ENCODE results near the gene FBXL13. TPM values are rescaled to one million over a fixed set of nuclear protein-coding genes. Genes with fewer than 3 reads are reported as not detected.
"Not testable (repeated sequence)": the region's sequence is repeated elsewhere in the genome, so short reads cannot be mapped to it uniquely, and the experiment has no call there.

Gene FBXL13
- 4.0 TPM for total RNA-seq

GRCh38 chr7:103074519-103075336 is at the start of gene FBXL13, which contains the start of gene ARMC10:
Gene FBXL13, minus strand, starts transcription at chr7:103074796.
Gene ARMC10, plus strand, starts transcription at chr7:103075140. Its CDS starts 133 bp downstream, at chr7:103075273.
- peak; percentile 90 for DNase-seq (ENCODE audit: low spot score)

GRCh38 chr7:103123529-103123928 is 48.9 kb upstream of the FBXL13 start:
- DNase-seq (ENCODE audit: low spot score): no peak

- no peak for DNase-seq (ENCODE audit: low spot score)
These were observed 47.0 kb upstream of the FBXL13 start for GRCh38 chr7:103121641-103122040.

- no peak for DNase-seq (ENCODE audit: low spot score)
These were observed 45.8 kb upstream of the FBXL13 start for GRCh38 chr7:103120362-103120761.

- DNase-seq (ENCODE audit: low spot score): no peak
These were observed 45.2 kb upstream of the FBXL13 start for GRCh38 chr7:103119791-103120291.

GRCh38 chr7:103117465-103117864 is 42.9 kb upstream of the FBXL13 start:
- DNase-seq (ENCODE audit: low spot score): no peak

- DNase-seq (ENCODE audit: low spot score): no peak
These were observed 42.4 kb upstream of the FBXL13 start for GRCh38 chr7:103116991-103117390.

- DNase-seq (ENCODE audit: low spot score): no peak
These were observed 41.9 kb upstream of the FBXL13 start for GRCh38 chr7:103116511-103116910.

GRCh38 chr7:103115771-103116170 is 41.2 kb upstream of the FBXL13 start:
- no peak for DNase-seq (ENCODE audit: low spot score)

- DNase-seq (ENCODE audit: low spot score): no peak
These were observed 40.0 kb upstream of the FBXL13 start for GRCh38 chr7:103114576-103115008.

- no peak for DNase-seq (ENCODE audit: low spot score)
These were observed 38.6 kb upstream of the FBXL13 start for GRCh38 chr7:103113164-103113563.

- DNase-seq (ENCODE audit: low spot score): not testable (repeated sequence)
These were observed 32.1 kb upstream of the FBXL13 start for GRCh38 chr7:103106703-103107070.

GRCh38 chr7:103106005-103106702 is 31.6 kb upstream of the FBXL13 start:
- no peak for DNase-seq (ENCODE audit: low spot score)

GRCh38 chr7:103101543-103101942 is 26.9 kb upstream of the FBXL13 start:
- DNase-seq (ENCODE audit: low spot score): no peak

GRCh38 chr7:103100348-103100747 is 25.8 kb upstream of the FBXL13 start:
- DNase-seq (ENCODE audit: low spot score): no peak

GRCh38 chr7:103097041-103097440 is 22.4 kb upstream of the FBXL13 start:
- no peak for DNase-seq (ENCODE audit: low spot score)

- DNase-seq (ENCODE audit: low spot score): not testable (repeated sequence)
These were observed 21.0 kb upstream of the FBXL13 start for GRCh38 chr7:103095558-103095957.

- DNase-seq (ENCODE audit: low spot score): no peak
These were observed 19.5 kb upstream of the FBXL13 start for GRCh38 chr7:103094102-103094501.

- DNase-seq (ENCODE audit: low spot score): no peak
These were observed 18.8 kb upstream of the FBXL13 start for GRCh38 chr7:103093429-103093828.

GRCh38 chr7:103092321-103092720 is 17.7 kb upstream of the FBXL13 start:
- not testable (repeated sequence) for DNase-seq (ENCODE audit: low spot score)

- DNase-seq (ENCODE audit: low spot score): no peak
These were observed 8.6 kb upstream of the FBXL13 start for GRCh38 chr7:103083210-103083609.

- DNase-seq (ENCODE audit: low spot score): no peak
These were observed 7.9 kb upstream of the FBXL13 start for GRCh38 chr7:103082497-103082896.

- no peak for DNase-seq (ENCODE audit: low spot score)
These were observed 6.3 kb upstream of the FBXL13 start for GRCh38 chr7:103080923-103081322.

Measured in ureter (tissue), 1 donor.